Measurements from ENCODE around the gene PHKB.

Gene PHKB

DNA sequence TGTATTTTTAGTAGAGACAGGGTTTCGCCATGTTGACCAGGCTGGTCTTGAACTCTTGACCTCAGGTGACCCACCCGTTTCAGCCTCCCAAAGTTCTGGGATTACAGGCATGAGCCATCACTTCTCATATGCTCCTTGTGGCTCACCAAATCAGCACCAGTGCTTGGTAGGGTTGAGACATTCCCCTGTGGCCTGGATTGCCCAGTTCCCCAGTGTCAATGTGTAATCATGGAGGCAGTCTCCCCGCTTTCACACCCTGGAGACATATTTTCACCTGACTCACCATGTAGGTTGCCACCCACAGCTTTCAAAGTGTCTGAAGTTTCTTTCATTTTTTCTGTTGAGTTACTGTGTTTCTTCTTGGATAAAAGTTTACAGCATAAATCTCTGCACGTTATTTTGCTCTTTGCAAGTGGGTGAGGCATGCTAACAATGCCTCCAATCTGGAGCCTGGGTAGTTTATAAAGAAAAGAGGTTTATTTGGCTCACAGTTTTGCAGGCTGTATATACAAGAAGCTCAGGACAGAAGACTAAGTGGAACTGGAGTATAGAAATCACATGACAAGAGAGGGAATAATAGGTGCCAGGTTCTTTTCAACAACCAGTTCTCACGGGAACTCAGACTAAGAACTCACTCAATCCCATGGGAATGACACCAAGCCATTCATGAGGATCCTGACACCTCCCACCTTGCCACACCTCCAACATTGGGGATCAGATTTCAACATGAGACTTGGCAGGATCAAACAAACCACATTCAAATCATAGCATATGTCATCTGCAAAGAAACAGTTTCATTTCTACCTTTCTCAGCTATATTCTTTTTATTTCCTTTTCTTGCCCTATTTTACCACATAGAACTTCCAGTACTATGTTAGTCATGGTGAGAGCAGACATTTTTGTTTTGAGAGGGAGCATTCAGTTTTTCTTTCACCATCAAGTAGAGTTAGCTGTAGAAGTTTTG, 113.2 kb downstream of the PHKB start:
- DNase-seq = peak; percentile 1

- no peak for DNase-seq
These were observed 115.9 kb downstream of the PHKB start for GRCh38 chr16:47577029-47577428.

- DNase-seq = no peak
These were observed 116.9 kb downstream of the PHKB start for GRCh38 chr16:47578033-47578432.

DNA sequence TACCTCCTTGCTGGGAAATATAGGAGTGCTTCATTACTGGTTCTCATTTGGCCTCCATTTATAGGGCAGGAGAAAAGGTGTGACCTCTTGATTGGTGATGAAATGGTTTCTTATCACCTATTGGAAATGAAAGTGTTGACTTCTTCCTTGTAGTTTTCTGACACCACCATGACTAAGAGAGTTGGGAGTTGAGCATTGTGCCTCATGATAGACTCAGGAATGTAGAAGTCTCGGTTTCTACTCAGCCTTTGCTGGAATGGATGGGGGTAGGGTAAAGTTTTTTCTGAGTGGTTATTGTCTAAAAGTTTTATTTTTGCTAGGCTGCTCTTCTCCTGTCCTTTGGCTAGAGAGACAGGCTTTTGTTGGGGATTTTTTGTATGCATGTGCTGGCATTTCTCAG, 117.4 kb downstream of the PHKB start:
- DNase-seq = no peak

GRCh38 chr16:47581114-47581513, 120.0 kb downstream of the PHKB start:
- no peak for DNase-seq

GRCh38 chr16:47584464-47585225, 123.5 kb downstream of the PHKB start:
- no peak for DNase-seq

DNA sequence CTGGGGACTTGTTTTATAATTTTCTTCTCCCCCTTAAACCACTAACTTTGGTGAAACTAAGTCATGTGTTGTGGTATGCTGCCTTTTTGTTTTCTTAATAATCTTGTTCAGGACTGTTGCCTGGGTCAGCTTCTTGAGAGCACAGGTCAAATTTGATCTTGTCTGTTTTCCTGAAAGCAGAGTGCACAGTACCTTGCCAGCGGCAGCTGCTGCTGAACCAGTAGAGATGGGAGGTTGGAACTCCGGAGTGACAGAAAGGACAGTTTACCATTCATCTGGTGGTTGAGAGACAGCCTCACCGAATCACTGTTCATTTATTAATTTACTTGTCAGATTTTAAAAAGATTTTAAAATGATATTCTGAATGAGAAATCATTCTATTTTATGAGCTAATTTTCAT, 125.0 kb downstream of the PHKB start:
- DNase-seq = no peak

- DNase-seq = no peak
These were observed 129.3 kb downstream of the PHKB start for GRCh38 chr16:47590472-47590871.

- DNase-seq = no peak
These were observed 131.1 kb downstream of the PHKB start for GRCh38 chr16:47592232-47592631.

DNA sequence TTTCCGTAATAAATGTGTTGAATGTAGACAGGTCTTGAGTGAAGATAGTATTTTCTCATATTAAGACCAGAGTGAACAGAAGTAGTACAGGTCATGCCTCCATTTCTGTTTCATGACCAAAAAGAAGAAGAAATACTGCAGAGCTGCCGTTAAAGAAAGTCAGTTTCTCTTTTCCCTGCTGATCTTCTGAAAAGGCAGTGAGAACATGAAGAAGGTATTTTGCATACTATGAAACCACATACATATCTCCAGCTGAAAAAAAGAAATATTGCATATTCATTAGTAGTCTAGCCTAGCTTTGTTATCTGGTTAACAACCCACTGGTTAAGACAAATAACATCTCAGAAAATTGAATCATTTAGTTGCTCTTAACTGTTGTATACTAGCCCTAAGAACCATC, 138.4 kb downstream of the PHKB start:
- DNase-seq = no peak

DNA sequence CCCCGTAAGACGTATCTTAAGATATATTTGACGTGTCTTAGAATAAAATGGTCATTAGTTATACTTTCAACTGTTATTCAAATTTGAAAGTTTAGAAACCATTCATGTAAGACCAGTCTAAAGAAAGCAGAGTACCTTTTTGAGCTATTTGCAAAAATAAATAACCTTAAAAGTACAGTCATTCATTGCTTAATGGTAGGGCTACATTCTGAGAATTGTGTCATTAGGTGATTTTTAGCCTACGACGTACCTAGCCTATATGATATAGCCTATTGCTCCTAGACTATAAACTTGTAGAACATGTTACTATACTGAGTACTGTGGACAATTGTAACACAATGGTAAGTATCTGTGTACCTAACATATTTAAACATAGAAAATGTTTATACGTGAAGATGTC, 139.2 kb downstream of the PHKB start:
- no peak for DNase-seq

DNA sequence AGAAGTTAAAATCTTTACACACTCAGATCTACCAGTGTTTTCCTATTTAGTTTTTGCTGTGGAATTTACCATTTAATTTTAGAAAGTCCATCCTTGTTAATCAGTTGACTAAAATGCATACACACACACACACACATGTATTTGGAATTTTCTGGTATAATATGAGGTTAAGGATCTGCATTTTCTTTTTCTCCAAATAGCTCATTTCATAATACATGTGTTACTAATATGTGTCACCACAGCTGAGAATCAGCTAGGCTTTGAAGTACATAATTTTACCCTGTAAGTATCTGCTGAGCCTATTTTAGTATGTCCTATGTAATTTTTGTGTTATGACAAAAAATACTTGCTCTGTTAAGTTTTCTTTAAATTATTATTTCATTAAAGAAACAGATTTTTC, 143.2 kb downstream of the PHKB start:
- DNase-seq = no peak

DNA sequence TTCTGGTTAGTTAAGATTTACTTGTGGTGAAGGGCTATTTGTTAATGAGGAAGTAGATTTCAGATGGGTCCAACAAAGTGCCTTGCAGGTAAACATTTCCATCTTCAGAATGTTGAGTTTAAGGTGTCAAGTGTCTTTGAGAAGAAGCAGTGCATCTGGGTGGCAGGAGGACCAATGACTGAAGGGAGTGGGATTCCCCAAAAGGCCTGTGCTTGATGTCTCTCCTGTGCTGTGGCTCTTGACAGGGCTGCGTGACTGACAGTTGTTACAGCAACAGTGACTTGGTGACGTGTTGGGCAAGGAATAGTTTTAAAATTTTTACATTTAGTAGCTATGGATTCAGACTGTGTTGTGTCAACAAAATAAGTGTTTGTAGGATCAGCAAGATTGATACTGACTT, 149.9 kb downstream of the PHKB start:
- no peak for DNase-seq

DNA sequence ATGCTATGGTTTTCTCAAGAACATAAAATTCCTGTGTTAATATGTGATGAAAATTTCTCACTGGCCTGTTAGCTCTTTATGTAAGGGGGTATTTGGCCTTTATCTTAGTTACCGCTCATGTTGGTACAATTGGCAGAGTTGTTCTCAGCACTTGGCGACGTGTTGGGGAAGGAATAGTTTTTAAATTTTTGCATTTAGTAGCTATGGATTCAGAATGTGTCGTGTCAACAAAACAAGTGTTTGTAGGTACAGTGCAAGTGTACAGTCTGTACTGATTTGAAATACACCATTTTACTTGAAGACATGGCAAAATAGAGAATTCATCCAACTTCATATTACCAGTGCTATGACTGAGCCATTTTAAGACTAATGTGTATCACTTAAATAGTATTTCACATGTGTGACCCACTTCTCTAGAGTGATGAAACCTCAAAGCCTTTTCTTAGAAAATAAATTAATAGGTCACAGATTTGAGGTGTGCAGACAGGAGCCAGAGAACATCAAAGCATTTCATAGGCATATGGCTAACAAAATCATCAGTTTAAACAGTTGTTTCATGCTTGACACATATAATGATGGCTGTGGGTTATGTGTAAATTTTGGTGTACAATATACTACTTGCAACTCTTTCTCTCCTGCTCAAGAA, 150.8 kb downstream of the PHKB start:
- DNase-seq = no peak

DNA sequence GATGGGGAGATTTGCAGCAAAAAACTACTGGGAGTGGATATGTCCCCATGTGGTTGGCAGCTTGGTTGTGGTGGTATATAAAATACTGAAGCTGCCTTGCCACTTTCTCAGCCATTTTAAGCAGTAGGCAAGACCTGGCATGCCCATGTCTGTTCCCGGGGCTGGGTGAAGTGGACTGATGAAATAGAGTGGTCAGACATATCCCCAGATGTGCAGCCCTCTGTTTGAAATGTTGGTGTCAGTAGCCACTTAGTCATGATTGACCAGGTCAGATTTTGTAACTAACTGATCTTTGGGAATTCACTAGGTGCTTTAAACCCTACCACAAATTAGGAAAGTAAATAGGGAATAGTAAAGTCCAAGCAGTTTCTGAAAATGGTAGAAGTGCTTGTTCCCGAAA, 151.6 kb downstream of the PHKB start:
- no peak for DNase-seq

- no peak for DNase-seq
These were observed 152.1 kb downstream of the PHKB start for GRCh38 chr16:47613251-47613650.

DNA sequence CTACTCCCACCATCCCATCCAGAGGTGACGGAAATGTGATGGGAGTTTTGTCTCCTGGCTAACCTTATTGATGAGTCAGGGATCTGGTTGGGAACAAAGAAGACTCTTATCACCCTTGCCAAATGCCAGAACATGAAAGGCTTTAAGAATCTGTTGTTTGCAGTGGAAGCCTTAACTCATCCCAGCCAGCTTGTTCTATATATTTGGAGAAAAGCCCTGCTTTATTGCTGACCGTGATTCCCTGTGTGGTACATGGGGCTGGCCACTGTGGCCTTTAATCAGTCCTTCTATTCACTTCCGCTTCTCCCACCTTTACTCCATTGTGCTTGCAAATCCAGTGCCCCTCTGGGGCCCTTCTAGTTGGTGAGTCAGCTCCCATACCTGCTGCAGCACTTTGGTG, 156.6 kb downstream of the PHKB start:
- no peak for DNase-seq

- DNase-seq = no peak
These were observed 161.5 kb downstream of the PHKB start for GRCh38 chr16:47622451-47623176.

DNA sequence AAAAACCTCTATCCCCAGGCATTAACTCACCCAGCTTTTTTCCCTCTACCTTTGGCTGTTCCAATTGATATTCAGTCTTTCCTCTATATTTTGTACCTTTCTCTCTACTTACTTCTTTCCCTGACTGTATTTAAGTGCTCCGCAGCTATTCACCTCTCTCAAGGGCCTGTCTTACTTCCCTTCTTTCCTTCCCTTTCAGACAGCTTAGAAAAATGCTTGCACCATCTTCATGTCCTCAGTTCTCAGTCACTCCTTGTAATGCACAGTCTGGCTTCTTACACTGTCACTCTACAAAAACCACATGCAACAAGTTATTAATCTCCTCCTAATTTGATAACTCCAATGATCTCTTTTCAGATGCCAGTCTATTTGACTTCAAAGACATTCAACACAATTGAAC, 163.4 kb downstream of the PHKB start:
- DNase-seq = no peak

DNA sequence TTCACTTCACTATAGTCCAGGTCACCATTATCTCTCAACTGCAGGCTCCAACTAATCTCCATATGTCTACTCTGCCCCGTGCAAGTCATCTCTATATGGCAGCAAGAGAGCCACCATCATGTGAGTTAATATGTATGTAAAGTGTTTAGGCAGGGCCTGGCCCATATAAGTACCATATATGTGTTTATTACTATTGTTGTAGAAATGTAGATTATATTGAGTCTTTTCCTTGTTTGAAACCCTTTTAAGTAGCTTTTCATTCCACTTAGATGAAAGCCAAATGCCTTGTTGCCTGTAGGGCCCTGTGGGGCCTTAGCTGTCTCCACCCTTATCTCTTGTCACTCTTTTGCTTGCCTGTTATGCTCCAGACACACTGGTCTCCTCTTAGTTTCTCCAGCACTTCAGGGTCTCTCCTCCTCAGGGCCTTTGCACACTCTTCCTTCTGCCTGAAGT, 164.0 kb downstream of the PHKB start:
- DNase-seq = no peak

- no peak for DNase-seq
These were observed 165.1 kb downstream of the PHKB start for GRCh38 chr16:47626246-47626645.

GRCh38 chr16:47627085-47627639, 166.0 kb downstream of the PHKB start:
- no peak for DNase-seq

DNA sequence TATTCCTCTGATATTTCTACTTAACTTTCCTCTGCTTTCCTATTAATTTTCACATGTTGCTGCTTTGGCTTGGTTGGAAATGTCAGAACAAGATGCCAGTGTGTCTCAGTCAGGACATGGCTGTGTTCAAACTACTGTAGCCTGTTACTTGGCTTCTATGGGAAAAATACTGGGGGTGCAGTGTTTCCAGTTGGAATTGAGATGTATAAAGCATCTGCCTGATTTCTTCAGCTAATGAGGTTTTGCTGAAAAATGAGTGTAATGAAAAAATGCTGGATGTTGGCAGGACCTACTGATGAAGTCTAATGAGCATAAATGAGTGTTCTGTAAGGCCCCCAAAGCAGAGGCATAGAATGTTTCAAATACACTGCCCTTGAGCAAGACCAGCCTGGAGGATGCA, 166.6 kb downstream of the PHKB start:
- no peak for DNase-seq
